B cell (primary cell): ENCODE data around the gene TAF13. TPM values are rescaled to one million over a fixed set of nuclear protein-coding genes. Genes with fewer than 3 reads are reported as not detected.

Experiments
- ATAC-seq: fragments of 200-7000 bp; cut with Tn5 transposase; one replicate; pipeline ENCODE4 v1.10.0; 2021; ENCODE audit warnings: low read depth, mild to moderate bottlenecking, moderate number of reproducible peaks, moderate library complexity
- CTCF ChIA-PET: fragments of 350-600 bp; sonication (Branson Sonifier 250); formaldehyde crosslinking; loops from one replicate; lab custom pipeline; 2021; ENCODE audit warnings: antibody characterized with exemption, inconsistent platforms; lab: Charles Lee
- POLR2A ChIA-PET: fragments of 350-600 bp; sonication (Branson Sonifier 250); formaldehyde crosslinking; loops from one replicate; lab custom pipeline; 2021; ENCODE audit warnings: antibody characterized with exemption; lab: Charles Lee
- DNase-seq: peaks from one replicate; pipeline ENCODE4 v3.0.0; 2013
- H2AFZ ChIP-seq: 2 replicates; pipeline ENCODE4 v1.6.1; 2012; ENCODE audit warnings: mild to moderate bottlenecking, low read depth, low read length; ENCODE audit not compliant: insufficient read depth, poor library complexity, severe bottlenecking
- H3K27ac ChIP-seq, 2 donors: 1 replicate in 1 of 2; 2 replicates in 1 of 2; pipeline ENCODE4 v1.5.1; 2012 to 2013; ENCODE audit warnings: low read length in 2 of 2, mild to moderate bottlenecking in 2 of 2, moderate library complexity in 1 of 2
- H3K27me3 ChIP-seq, 4 experiments: fragments of 200-600 bp in 1 of 4; sonication (generic) in 1 of 4; replicated peaks in 1 of 4; 1 replicate in 2 of 4; 2 replicates in 2 of 4; pipeline versions ENCODE4 v1.6.1 to v1.7.0; 2013 to 2016; ENCODE audit warnings: low read length in 3 of 4, mild to moderate bottlenecking in 2 of 4, mixed read lengths in 1 of 4, moderate library complexity in 1 of 4; ENCODE audit not compliant: insufficient read depth in 4 of 4, control insufficient read depth in 3 of 4; ENCODE audit errors: control extremely low read depth in 1 of 4
- H3K36me3 ChIP-seq, 2 experiments: replicated peaks in 1 of 2; 1 replicate in 1 of 2; 2 replicates in 1 of 2; pipeline versions ENCODE4 v1.6.1 to v1.7.1; 2013; ENCODE audit warnings: low read length in 1 of 2; ENCODE audit not compliant: insufficient read depth in 2 of 2, control insufficient read depth in 1 of 2; ENCODE audit errors: control extremely low read depth in 1 of 2, extremely low read depth in 1 of 2
- H3K4me1 ChIP-seq, 2 donors: fragments of 200-600 bp in 1 of 2; sonication (generic) in 1 of 2; 1 replicate in 1 of 2; 2 replicates in 1 of 2; pipeline versions ENCODE4 v1.5.1 to v1.6.1; 2013 to 2017; ENCODE audit warnings: low read length in 2 of 2; ENCODE audit not compliant: control insufficient read depth in 2 of 2, insufficient read depth in 2 of 2
- H3K4me2 ChIP-seq: replicated peaks from 2 replicates; pipeline ENCODE3; 2012; ENCODE audit warnings: mild to moderate bottlenecking, low read depth, low read length; ENCODE audit not compliant: poor library complexity, severe bottlenecking
- H3K4me3 ChIP-seq, 5 experiments: fragments of 200-600 bp in 1 of 5; sonication (generic) in 1 of 5; 1 replicate in 3 of 5; 2 replicates in 2 of 5; pipeline versions ENCODE4 v1.5.1 to v1.7.0; 2011 to 2016; ENCODE audit warnings: low read length in 4 of 5, mild to moderate bottlenecking in 4 of 5, low read depth in 2 of 5, control low read depth in 1 of 5, moderate library complexity in 1 of 5; ENCODE audit not compliant: insufficient read depth in 1 of 5; ENCODE audit errors: control extremely low read depth in 1 of 5, extremely low read depth in 1 of 5
- H3K79me2 ChIP-seq: fragments of 200-600 bp; sonication (generic); one replicate; pipeline ENCODE4 v1.6.0; 2016; ENCODE audit warnings: low read length; ENCODE audit not compliant: control insufficient read depth, insufficient read depth
- H3K9ac ChIP-seq: fragments of 200-600 bp; sonication (generic); 2 replicates; pipeline ENCODE4 v1.6.1; 2017; ENCODE audit warnings: mild to moderate bottlenecking, low read length, moderate library complexity
- H3K9me3 ChIP-seq, 3 donors: one replicate each; pipeline versions ENCODE4 v1.6.1 to v1.7.1; 2013; ENCODE audit warnings: low read length in 2 of 3; ENCODE audit not compliant: control insufficient read depth in 2 of 3, insufficient read depth in 1 of 3; ENCODE audit errors: control extremely low read depth in 1 of 3
- H4K20me1 ChIP-seq: 2 replicates; pipeline ENCODE4 v1.6.0; 2012; ENCODE audit warnings: mild to moderate bottlenecking, low read length; ENCODE audit not compliant: insufficient read depth, control insufficient read depth, poor library complexity, severe bottlenecking
- H3K27ac Mint-ChIP-seq: one replicate; pipeline ENCODE4 v1.8.0; 2021; ENCODE audit warnings: mixed read lengths
- H3K27me3 Mint-ChIP-seq: one replicate; pipeline ENCODE4 v1.8.0; 2021; ENCODE audit warnings: mixed read lengths
- H3K4me1 Mint-ChIP-seq: one replicate; pipeline ENCODE4 v1.8.0; 2021; ENCODE audit warnings: mixed read lengths
- H3K4me3 Mint-ChIP-seq: one replicate; pipeline ENCODE4 v1.8.0; 2021; ENCODE audit warnings: mixed read lengths
- H3K9me3 Mint-ChIP-seq: one replicate; pipeline ENCODE4 v1.8.0; 2022; ENCODE audit warnings: mixed read lengths; ENCODE audit not compliant: insufficient read depth
- EZH2 ChIP-seq: IDR thresholded peaks from 2 replicates; pipeline ENCODE4 v1.6.1; 2012; ENCODE audit warnings: borderline replicate concordance, low read depth, mild to moderate bottlenecking, moderate library complexity, low read length; ENCODE audit not compliant: insufficient read depth, poor library complexity, severe bottlenecking
- WGBS: methylation state at CpG from one replicate; pipeline ENCODE4 v1.1.5; 2013; ENCODE audit warnings: missing lambda C conversion rate; ENCODE audit not compliant: insufficient coverage; 5-methylcytosine and 5-hydroxymethylcytosine counted together
- intact Hi-C: fragments of 100-400 bp; cut with micrococcal nuclease; formaldehyde crosslinking; loops from one replicate; pipeline ENCODE4 v1.10.0; 2022
- polyA plus RNA-seq: library from polyadenylated mRNA; depleted of rRNA; stranded (reverse); fragments of >200 nt; gene quantifications from 2 replicates; pipeline ENCODE4 v1.2.3, GENCODE V29; 2012
- total RNA-seq, 2 donors: library from RNA; stranded (reverse); fragments of 120-200 nt in 1 of 2; gene quantifications; 1 replicate in 1 of 2; 2 replicates in 1 of 2; pipeline versions ENCODE4 v1.2.3 to v1.2.4, GENCODE V29; 2013 to 2022
- TF ChIP-seq, protein P1 (sequence below): fragments of 200-600 bp; IDR thresholded peaks from one replicate; pipeline ENCODE4 v1.8.0; 2022; ENCODE audit warnings: antibody characterized with exemption, mild to moderate bottlenecking

Gene TAF13
- total and polyA plus RNA-seq, 2 donors (not counting 1 experiment from before 2014, with no cell fraction given): 6.6 to 14.3 TPM

DNA sequence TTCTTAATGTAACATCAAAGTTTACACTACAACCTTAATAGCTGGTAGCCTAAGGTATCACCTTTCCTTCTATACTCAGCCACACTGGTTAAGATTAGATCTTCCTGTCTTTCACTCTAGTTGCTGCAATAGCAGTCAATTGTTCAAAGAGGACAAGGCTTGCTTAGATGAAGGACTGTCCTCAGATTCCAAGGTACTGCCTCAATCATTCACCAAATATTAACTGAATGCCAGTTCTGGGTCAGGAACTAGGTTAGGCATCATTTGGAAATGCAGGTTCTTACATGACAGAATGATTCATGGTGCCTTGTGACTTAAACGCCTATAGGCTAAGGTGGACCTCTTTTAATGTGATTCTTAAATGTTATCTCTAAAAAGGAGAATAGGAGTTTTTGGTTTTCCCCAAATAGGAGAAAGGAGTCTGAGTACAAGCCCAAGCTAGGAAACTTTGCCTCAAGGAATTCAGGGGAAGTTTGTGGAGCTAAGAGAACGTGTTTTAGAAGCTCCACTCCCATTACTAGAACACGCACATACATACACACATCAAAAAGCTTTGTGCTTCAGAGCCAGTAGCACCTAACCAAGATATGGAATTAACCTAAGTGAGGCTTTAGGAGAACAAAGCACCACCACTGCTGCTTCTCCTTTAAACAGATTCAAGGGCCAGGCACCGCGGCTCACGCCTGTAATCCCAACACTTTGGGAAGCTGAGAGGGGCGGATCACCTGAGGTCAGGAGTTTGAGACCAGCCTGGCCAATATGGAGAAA is 25.4 kb downstream of the TAF13 start:
- no peak overlapping the region for H3K4me3 ChIP-seq
- H3K4me1 ChIP-seq: no peaks in the 10 kb centered on the region
- Mint-ChIP-seq H3K9me3 (no peaks in the 10 kb centered on the region), H3K4me3 (no peak overlapping the region), H3K27me3 (peaks cover 16% of the 10 kb centered on the region), H3K4me1 (no peaks in the 10 kb centered on the region), H3K27ac (no peak overlapping the region)
- ChIA-PET POLR2A (no interaction called here), CTCF (interaction anchor here (0.5 kb wide), 1 partner anchor 106 kb away, joined by 3 read pairs; no protein-coding TSS in a partner anchor)
- no peak for ATAC-seq
- peaks cover 0 to 6% (median 0%) of the 10 kb centered on the region in 3 donors for H3K9me3 ChIP-seq
- H3K9ac ChIP-seq: no peak overlapping the region
- no peak overlapping the region for H2AFZ ChIP-seq
- no peaks in the 10 kb centered on the region for H4K20me1 ChIP-seq
- no peak for DNase-seq
- no peaks in the 10 kb centered on the region for H3K79me2 ChIP-seq
- H3K27me3 ChIP-seq: no peaks in the 10 kb centered on the region
- WGBS: 94% methylated on average over 4 of the region's 7 CpGs
- H3K4me2 ChIP-seq: no peak overlapping the region
- H3K36me3 ChIP-seq: no peaks in the 10 kb centered on the region
- no peak overlapping the region for H3K27ac ChIP-seq
- intact Hi-C loops: no loop called here
- TF ChIP-seq, protein P1, sequence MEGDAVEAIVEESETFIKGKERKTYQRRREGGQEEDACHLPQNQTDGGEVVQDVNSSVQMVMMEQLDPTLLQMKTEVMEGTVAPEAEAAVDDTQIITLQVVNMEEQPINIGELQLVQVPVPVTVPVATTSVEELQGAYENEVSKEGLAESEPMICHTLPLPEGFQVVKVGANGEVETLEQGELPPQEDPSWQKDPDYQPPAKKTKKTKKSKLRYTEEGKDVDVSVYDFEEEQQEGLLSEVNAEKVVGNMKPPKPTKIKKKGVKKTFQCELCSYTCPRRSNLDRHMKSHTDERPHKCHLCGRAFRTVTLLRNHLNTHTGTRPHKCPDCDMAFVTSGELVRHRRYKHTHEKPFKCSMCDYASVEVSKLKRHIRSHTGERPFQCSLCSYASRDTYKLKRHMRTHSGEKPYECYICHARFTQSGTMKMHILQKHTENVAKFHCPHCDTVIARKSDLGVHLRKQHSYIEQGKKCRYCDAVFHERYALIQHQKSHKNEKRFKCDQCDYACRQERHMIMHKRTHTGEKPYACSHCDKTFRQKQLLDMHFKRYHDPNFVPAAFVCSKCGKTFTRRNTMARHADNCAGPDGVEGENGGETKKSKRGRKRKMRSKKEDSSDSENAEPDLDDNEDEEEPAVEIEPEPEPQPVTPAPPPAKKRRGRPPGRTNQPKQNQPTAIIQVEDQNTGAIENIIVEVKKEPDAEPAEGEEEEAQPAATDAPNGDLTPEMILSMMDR: no peak

DNA sequence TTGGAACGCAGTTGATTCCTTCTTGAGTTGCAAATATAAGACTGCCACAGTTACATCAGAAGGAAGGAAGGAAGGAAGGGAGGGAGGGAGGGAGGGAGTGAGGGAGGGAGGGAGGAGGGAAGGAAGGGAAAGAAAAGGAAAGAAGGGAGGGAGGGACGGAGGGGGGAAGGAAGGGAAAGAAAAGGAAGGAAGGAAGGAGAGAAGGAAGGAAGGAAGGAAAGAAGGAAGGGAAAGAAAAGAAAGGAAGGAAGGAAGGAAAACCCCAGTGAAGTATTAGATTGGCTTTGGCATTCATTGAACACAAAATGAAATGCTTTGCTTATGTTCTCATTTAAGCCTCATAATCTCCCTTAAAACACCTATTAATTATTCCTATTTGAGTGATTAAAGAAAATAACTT is 27.5 kb downstream of the TAF13 start:
- no peaks in the 10 kb centered on the region for H3K9me3 Mint-ChIP-seq
- Histone ChIP-seq H3K79me2 (no peaks in the 10 kb centered on the region), H3K27ac (no peak overlapping the region), H3K9ac (no peak overlapping the region), H3K9me3 (peaks cover 0 to 6% (median 0%) of the 10 kb centered on the region in 3 donors), H2AFZ (no peak overlapping the region), H3K4me1 (no peaks in the 10 kb centered on the region), H3K4me2 (no peak overlapping the region), H3K4me3 (no peak overlapping the region), H3K36me3 (no peaks in the 10 kb centered on the region), H4K20me1 (no peaks in the 10 kb centered on the region), H3K27me3 (no peaks in the 10 kb centered on the region)
- POLR2A ChIA-PET: no interaction called here
- CTCF ChIA-PET: no interaction called here
- ATAC-seq (no peak), DNase-seq (no peak)
- H3K27ac Mint-ChIP-seq: no peak overlapping the region
- TF ChIP-seq, protein P1: no peak
- no peak for TF ChIP-seq EZH2
- WGBS: 17% methylated on average over 1 of the region's 2 CpGs
- no peaks in the 10 kb centered on the region for H3K4me1 Mint-ChIP-seq
- H3K4me3 Mint-ChIP-seq: no peak overlapping the region
- intact Hi-C loops: loop anchor here (10.0 kb wide), 2 partner anchors 484 to 966 kb away; partner anchors contain the start of gene EEIG2
- H3K27me3 Mint-ChIP-seq: peaks cover 16% of the 10 kb centered on the region
